ENCODE data around the gene CD59. TPM values are rescaled to one million over a fixed set of nuclear protein-coding genes. Genes with fewer than 3 reads are reported as not detected.

The CD59 gene
- total and polyA plus RNA-seq, 2 of the 13 experiments (the other 11 are each of a cell fraction or from before 2014, with no cell fraction given): 127 to 289 TPM

GRCh38 chr11:33736148-33736812 lies at the start of gene CD59 (continued):
- peak; percentile 75; the same call in 1 of the 2 replicates for TF ChIP-seq E2F2 (CRISPR knock-in tag; IDR thresholded peaks at IDR 0.05; ENCODE audit: borderline replicate concordance)
- peak; percentile 55; the same call in 1 of the 2 replicates for TF ChIP-seq ZNF350 (CRISPR knock-in tag; IDR thresholded peaks at IDR 0.05; ENCODE audit: borderline replicate concordance, low read depth)
- TF ChIP-seq, protein P1, sequence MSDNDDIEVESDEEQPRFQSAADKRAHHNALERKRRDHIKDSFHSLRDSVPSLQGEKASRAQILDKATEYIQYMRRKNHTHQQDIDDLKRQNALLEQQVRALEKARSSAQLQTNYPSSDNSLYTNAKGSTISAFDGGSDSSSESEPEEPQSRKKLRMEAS (IDR thresholded peaks at IDR 0.05): peak; percentile 14; the same call in 1 of the 2 replicates
- no peak for TF ChIP-seq ZNF235 (CRISPR knock-in tag; IDR thresholded peaks at IDR 0.05; ENCODE audit: borderline replicate concordance)
- 0 out of 2 replicates have a peak, but pooled peaks have one; percentile 0 for TF ChIP-seq SMC3 (IDR thresholded peaks at IDR 0.05; ENCODE audit: low read length)
- peak; percentile 8; the same call in 1 of the 2 replicates for TF ChIP-seq KDM5A (IDR thresholded peaks at IDR 0.05; ENCODE audit: borderline replicate concordance, low read length)
- no peak for TF ChIP-seq ZNF12 (CRISPR knock-in tag; IDR thresholded peaks at IDR 0.05)
- TF ChIP-seq POLR2A (IDR thresholded peaks at IDR 0.05; ENCODE audit: insufficient read depth in 1 of 2, low read depth in 2 of 2, low read length in 2 of 2): peak; percentile 87 to 91
- peak; percentile 52 for TF ChIP-seq POGK (CRISPR knock-in tag; conservative IDR thresholded peaks at IDR 0.05)
- peak; percentile 38; the same call in 1 of the 2 replicates for TF ChIP-seq ERF (CRISPR knock-in tag; IDR thresholded peaks at IDR 0.05)
- peak; percentile 7; the same call in 1 of the 2 replicates for TF ChIP-seq ZNF547 (CRISPR knock-in tag; IDR thresholded peaks at IDR 0.05)
- peak; percentile 8; the same call in 1 of the 2 replicates for TF ChIP-seq SALL1 (CRISPR knock-in tag; IDR thresholded peaks at IDR 0.05)
- TF ChIP-seq KLF9 (CRISPR knock-in tag; IDR thresholded peaks at IDR 0.05; ENCODE audit: low read depth): no peak
- TF ChIP-seq ZNF18 (CRISPR knock-in tag; IDR thresholded peaks at IDR 0.05; ENCODE audit: insufficient replicate concordance): peak; percentile 72

Data from HepG2 (cell line).